ENCODE measurements around the gene OVCA2. TPM values are rescaled to one million over a fixed set of nuclear protein-coding genes. Genes with fewer than 3 reads are reported as not detected.
A peak's percentile ranks its signal among the peaks of the same experiment; 100 is the strongest.

OVCA2 gene

GRCh38 chr17:2089021-2089422 lies 47.2 kb downstream of the OVCA2 start:
- H3K4me1 ChIP-seq (ENCODE audit: control insufficient read depth, insufficient read depth, low read length), result peaks cover 45% of the 10 kb centered on the region
- H3K4me3 ChIP-seq (ENCODE audit: low read length), result no peak overlapping the region
- H3K9me3 ChIP-seq (replicated peaks; ENCODE audit: low read length), result no peaks in the 10 kb centered on the region
- H3K9ac ChIP-seq (ENCODE audit: low read depth, low read length), result peak overlapping the region; percentile 35
- H3K4me2 ChIP-seq (ENCODE audit: low read length), result peak overlapping the region; percentile 69
- H3K27me3 ChIP-seq (ENCODE audit: control insufficient read depth, insufficient read depth, low read length), result no peaks in the 10 kb centered on the region
- no peaks in the 10 kb centered on the region for H3K36me3 ChIP-seq (ENCODE audit: insufficient read depth, low read length)

- no peaks in the 10 kb centered on the region for H3K9me3 ChIP-seq (replicated peaks; ENCODE audit: low read length)
- H3K4me1 ChIP-seq (ENCODE audit: control insufficient read depth, insufficient read depth, low read length), result peaks cover 35% of the 10 kb centered on the region
- no peak overlapping the region for H3K4me3 ChIP-seq (ENCODE audit: low read length)
- peak overlapping the region; percentile 27 for H3K9ac ChIP-seq (ENCODE audit: low read depth, low read length)
- H3K4me2 ChIP-seq (ENCODE audit: low read length), result no peak overlapping the region
- no peaks in the 10 kb centered on the region for H3K36me3 ChIP-seq (ENCODE audit: insufficient read depth, low read length)
- H3K27me3 ChIP-seq (ENCODE audit: control insufficient read depth, insufficient read depth, low read length), result no peaks in the 10 kb centered on the region
Measured at GRCh38 chr17:2090210-2090641, 48.4 kb downstream of the OVCA2 start.

GRCh38 chr17:2090804-2091534 lies 49.1 kb downstream of the OVCA2 start:
- H3K4me1 ChIP-seq (ENCODE audit: control insufficient read depth, insufficient read depth, low read length), result peaks cover 30% of the 10 kb centered on the region
- H3K9me3 ChIP-seq (replicated peaks; ENCODE audit: low read length), result no peaks in the 10 kb centered on the region
- no peaks in the 10 kb centered on the region for H3K27me3 ChIP-seq (ENCODE audit: control insufficient read depth, insufficient read depth, low read length)
- H3K4me3 ChIP-seq (ENCODE audit: low read length), result no peak overlapping the region
- no peaks in the 10 kb centered on the region for H3K36me3 ChIP-seq (ENCODE audit: insufficient read depth, low read length)
- H3K9ac ChIP-seq (ENCODE audit: low read depth, low read length), result peak overlapping the region; percentile 27
- peak overlapping the region; percentile 25 for H3K4me2 ChIP-seq (ENCODE audit: low read length)

GRCh38 chr17:2092253-2092652 lies 50.4 kb downstream of the OVCA2 start:
- no peaks in the 10 kb centered on the region for H3K9me3 ChIP-seq (replicated peaks; ENCODE audit: low read length)
- H3K9ac ChIP-seq (ENCODE audit: low read depth, low read length), result no peak overlapping the region
- H3K4me1 ChIP-seq (ENCODE audit: control insufficient read depth, insufficient read depth, low read length), result peaks cover 30% of the 10 kb centered on the region
- no peaks in the 10 kb centered on the region for H3K27me3 ChIP-seq (ENCODE audit: control insufficient read depth, insufficient read depth, low read length)
- no peaks in the 10 kb centered on the region for H3K36me3 ChIP-seq (ENCODE audit: insufficient read depth, low read length)
- H3K4me3 ChIP-seq (ENCODE audit: low read length), result no peak overlapping the region
- H3K4me2 ChIP-seq (ENCODE audit: low read length), result no peak overlapping the region

Small RNAs within 50 kb of the gene (small RNA-seq; reads per million reads assigned to genes)
- gene AC090617.9 (not detected), gene MIR132 (6.1 reads per million, percentile 87 among the genes with 10 or more reads in this experiment), gene MIR212 (3.1 reads per million, percentile 77 among the genes with 10 or more reads in this experiment), gene OVCA2 (not detected)
